Smooth muscle cell of the brain vasculature (primary cell): ENCODE measurements around the gene MAGEH1.
"Not testable (repeated sequence)": the region's sequence is repeated elsewhere in the genome, so short reads cannot be mapped to it uniquely, and the experiment has no call there.

Experiments used
- DNase-seq: peaks from one replicate; pipeline ENCODE4 v3.0.0-alpha.2; 2012; ENCODE audit warnings: low read depth, low spot score

The MAGEH1 gene, protein sequence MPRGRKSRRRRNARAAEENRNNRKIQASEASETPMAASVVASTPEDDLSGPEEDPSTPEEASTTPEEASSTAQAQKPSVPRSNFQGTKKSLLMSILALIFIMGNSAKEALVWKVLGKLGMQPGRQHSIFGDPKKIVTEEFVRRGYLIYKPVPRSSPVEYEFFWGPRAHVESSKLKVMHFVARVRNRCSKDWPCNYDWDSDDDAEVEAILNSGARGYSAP

DNA sequence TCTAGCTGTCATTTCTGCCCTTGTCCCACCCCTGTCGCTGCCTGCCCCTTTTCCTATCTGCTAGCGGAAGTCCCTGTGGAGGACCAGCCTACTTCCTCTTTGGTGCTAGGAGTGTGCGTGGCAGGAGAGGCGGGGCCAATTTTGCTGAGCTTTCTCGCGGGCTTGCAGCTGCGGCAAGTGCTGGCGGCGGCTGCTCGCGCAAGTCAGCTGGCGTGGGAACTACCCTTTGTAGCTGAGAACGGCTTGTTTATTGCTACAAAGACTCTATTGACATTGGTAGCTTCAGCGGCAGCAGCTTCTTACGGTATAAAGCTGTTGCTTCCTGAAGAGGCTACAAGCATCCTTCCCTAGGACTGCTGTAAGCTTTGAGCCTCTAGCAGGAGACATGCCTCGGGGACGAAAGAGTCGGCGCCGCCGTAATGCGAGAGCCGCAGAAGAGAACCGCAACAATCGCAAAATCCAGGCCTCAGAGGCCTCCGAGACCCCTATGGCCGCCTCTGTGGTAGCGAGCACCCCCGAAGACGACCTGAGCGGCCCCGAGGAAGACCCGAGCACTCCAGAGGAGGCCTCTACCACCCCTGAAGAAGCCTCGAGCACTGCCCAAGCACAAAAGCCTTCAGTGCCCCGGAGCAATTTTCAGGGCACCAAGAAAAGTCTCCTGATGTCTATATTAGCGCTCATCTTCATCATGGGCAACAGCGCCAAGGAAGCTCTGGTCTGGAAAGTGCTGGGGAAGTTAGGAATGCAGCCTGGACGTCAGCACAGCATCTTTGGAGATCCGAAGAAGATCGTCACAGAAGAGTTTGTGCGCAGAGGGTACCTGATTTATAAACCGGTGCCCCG, at the start of gene MAGEH1:
Gene MAGEH1 (plus strand): TSS at position 138 of the 843 bp plus-strand sequence. CDS start 248 bp downstream, at position 386.
- peak; percentile 37 for DNase-seq

DNA sequence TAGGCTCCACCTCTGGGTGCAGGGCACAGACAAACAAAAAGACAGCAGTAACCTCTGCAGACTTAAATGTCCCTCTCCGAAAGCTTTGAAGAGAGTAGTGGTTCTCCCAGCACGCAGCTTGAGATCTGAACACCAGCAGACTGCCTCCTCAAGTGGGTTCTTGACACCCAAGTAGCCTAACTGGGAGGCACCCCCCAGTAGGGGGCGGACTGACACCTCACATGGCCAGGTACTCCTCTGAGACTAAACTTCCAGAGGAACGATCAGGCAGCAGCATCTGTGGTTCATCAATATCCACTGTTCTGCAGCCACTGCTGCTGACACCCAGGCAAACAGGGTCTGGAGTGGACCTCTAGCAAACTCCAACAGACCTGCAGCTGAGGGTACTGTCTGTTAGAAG, 24.8 kb upstream of the MAGEH1 start:
- not testable (repeated sequence) for DNase-seq

DNA sequence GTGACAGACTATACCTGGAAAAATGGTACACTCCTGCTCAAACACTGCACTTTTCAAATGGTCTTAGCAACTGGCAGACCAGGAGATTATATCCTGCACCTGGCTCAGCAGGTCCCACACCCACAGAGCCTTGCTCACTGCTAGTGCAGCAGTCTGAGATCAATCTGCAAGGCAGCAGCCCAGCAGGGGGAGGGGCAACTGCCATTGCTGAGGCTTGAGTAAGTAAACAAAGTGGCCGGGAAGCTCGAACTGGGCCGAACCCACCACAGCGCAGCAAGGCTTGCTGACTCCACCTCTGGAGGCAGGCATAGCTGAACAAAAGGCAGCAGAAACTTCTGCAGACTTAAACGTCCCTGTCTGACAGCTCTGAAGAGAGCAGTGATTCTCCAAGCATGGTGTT, 8.5 kb upstream of the MAGEH1 start:
- not testable (repeated sequence) for DNase-seq

DNA sequence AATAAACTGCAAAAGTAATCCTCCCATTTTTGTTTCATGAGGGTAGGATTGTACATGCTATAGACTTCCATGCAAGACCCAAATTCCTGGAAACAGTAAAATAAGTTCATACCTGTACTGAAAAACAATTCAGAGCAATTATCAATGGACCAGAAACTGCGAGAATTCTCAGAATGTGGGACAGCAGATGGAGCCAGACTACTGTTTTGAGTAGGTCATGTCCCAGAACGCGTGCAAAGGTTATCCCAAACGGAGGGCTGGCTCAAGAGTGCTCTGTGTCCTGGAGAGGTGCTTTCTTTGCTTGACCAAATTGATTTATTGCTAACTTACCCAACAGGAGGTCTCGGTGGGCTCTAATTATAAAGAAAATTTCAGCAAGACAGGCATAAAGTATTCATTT, 1.7 kb upstream of the MAGEH1 start:
- no peak for DNase-seq

DNA sequence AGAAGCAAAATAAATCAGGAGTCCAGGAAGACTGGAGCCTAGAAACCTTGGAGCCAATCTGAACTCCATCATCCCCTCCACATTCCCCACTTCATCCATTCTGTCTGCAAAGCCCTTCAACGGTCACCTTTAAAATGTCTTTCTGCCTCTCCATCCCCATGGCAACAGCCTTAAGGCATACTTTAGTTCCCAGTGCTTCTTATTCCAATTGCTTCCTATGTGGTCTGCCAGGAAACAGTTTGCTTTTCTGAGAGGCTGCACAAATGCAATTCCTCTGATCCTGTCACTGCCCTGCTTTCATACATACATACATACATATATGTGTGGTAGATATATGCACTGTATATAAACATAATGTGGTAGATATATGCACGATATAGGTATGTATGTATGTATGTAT, 786 bp upstream of the MAGEH1 start:
- no peak for DNase-seq

DNA sequence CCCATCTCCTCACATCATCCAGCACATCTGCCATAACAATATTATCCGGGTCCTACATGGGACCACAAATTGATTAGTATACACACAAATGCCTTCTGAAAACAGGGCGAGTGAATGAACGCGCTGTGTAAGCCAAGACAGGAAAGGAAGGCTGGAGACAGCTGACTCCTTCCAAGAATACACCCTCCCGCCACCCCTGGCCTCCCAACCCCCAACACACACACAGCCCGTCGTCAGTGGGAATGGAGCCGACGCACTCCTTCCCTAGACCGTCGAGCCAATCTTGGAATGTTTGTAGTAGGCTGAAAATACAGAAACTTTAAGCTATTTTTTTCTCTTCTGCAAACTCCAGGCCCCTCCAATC, 319 bp upstream of the MAGEH1 start:
- peak; percentile 0 for DNase-seq

DNA sequence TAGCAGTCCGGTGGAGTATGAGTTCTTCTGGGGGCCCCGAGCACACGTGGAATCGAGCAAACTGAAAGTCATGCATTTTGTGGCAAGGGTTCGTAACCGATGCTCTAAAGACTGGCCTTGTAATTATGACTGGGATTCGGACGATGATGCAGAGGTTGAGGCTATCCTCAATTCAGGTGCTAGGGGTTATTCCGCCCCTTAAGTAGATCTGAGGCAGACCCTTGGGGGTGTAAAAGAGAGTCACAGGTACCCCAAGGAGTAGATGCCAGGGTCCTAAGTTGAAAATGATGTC, 852 bp downstream of the MAGEH1 start:
- no peak for DNase-seq

DNA sequence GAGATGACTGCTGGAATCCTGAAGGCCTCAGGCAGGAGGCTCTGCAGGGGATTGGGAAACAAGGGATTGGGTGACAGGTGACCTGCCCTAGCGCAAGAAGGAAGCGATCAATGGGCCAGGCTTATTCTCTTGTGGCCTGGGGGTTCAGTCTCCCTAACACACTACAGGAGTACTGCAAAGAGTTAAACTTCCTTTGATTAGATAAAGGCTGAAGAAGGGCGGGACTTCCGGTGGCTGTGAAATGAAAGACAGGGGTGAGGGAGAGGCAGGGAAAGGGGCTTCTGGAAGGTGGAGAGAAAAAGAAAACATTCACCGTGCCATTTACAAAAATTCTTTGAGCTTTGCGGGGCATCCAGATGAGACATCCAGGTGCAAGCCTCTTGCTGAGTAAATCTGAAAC, 3.8 kb downstream of the MAGEH1 start:
- not testable (repeated sequence) for DNase-seq

DNA sequence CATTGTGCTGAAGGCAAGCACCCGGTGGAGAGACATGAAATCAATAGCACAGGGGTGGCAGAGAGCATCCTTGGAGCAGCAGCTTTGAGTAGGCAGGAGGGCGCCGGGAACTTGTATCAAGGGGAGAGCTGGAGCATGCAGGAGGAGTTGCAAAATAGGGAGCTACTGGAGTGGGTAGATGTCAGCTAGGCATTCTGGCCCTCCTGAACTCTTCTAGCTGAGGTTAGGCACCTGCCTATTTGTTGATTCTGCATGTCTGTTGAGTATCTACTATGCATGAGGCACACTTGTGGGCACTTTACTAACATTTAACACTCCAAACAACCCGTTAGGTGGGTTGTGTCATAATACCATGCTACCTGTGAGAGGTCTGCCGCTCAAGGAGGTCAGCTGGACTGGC, 7.5 kb downstream of the MAGEH1 start:
- DNase-seq = not testable (repeated sequence)

DNA sequence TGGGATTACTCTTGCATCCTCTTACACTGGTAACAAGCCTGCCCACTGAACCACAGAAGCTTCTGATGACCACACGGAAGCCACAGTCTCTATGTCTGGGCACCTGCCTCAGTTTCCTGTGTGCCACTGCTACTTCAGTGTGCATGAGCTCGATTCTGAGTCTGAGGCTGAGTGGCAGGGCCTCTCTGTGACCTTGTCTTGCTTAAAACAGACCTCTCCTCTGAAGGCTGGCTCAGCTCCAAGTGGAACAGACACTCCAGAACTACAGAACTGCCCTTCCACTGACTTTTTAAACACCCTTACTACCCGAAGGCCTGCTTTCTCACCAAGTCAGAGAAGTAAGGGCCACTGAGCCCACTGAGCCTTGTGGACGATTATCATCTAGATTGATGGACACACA, 8.0 kb downstream of the MAGEH1 start:
- not testable (repeated sequence) for DNase-seq

DNA sequence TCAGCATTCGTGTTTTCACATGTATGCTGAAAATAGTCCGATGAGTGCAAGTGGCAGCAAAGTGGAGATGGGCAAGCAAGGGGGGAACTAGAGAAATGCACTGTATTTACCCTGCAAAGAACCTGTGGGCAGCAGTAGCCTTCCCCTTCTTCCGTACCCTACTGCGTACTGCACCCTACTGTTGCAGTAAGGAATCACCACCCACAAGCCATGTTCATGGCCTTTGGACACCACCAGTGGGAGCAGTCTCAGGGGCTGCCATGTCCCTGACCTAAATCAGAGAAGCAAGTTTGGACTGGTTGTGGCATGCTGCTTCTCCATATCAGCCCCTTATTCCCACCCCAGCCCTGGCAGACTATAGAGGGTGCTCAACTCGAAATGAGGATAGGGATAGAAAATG, 12.1 kb downstream of the MAGEH1 start:
- not testable (repeated sequence) for DNase-seq

DNA sequence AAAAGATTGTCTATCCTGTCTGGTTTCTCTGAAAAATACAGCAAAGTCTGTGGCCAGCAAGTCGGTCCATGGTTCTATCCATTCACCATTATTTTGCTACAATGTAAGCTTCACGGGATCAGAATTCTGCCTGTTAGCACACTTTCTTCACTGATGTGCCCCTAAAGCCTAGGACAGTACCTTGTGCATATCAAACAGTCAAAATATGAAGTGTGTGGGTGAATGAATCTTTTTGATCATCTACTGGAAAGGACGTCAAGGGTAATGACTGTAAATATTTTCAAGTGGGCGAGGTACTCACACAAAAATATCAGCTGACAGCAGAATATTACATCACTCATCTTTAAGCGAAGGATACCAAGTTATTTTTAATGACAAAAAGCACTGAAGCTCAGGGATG, 13.2 kb downstream of the MAGEH1 start:
- DNase-seq = not testable (repeated sequence)

DNA sequence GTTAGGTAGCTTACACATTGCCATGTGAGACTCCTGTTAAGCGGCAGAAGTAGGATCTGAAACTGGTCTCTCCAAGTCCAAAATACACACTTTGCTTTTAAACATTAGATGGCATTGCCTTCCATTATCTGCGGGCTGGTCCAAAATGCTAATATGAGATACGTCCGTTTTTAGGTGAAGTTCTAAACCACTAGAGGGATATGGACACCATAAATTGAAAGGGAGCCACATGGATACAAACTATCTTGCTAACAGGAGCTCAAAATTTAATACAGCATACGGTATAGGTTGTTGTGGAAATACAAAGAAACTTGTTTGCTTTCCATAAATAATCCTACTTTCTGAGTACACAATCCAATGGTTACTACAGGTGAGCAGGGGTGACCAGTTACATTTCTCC, 13.9 kb downstream of the MAGEH1 start:
- DNase-seq = not testable (repeated sequence)

DNA sequence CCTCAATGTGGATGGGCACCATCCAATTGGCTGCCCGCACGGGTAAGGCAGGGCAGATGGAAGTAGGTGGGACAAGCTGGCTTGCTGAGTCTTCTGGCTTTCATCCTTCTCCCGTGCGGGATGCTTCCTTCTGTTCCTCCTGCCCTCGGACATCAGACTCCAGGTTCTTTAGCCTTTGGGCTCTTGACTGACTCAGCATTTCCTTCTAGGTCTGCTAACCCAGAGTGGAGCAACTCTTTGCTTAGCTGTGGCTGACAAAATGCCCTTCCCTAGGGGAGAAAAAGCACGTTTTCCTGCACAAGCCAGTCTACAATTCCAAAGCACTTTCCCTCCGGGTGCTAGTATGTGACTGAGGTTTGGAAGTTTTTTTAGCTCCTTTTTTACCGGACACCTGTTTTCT, 28.0 kb downstream of the MAGEH1 start:
- DNase-seq = not testable (repeated sequence)

DNA sequence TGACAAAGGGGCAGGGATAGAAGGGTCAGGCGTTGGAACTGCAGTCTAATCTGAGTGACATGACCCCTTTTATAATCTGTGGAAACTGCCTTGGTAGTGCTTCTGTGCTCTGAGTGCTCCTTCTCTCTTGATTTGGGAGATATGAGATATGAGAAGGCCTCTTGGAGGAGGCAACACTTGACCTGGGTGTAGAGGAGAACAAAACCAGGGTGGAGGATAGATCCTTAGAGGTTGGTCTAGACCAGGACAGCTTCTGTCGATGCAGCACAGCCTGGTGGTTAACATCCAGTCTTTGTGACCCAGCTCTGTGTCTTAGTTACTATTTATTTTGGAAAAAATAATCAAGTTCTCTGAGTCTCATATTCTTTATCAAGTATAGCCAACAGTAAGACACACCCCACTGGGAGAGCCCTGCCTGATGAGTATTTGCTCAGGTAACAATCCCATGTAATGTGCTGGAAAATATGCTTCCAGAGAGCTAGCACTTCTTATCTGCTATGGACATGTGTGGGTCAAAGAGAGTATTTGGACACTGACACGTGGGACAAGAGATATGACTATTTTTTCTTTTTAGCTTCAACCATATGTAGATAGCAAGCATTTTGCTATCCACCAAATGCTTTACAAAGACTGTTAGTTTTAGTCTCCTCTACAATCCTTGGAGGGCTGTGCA, 28.6 kb downstream of the MAGEH1 start:
- no peak for DNase-seq

DNA sequence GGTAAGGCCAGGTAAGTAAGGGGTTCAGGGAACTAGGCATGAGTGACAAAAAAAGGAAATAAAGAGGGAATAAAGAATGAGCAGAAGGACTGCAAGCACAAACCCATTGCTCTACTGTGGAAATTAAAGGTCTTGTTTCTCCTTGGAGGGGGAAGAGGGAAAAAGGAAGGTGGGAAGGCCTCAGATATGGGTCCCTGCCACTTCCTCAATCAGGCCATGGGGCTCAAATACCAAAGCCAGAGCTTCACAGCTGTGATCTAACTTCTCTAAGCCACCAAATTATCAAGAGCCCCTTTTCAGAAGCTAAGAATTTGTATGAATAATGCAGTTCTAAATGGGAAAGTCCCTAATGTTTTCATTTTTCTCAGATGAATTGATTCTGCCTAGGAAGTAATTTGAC, 33.0 kb downstream of the MAGEH1 start:
- no peak for DNase-seq

DNA sequence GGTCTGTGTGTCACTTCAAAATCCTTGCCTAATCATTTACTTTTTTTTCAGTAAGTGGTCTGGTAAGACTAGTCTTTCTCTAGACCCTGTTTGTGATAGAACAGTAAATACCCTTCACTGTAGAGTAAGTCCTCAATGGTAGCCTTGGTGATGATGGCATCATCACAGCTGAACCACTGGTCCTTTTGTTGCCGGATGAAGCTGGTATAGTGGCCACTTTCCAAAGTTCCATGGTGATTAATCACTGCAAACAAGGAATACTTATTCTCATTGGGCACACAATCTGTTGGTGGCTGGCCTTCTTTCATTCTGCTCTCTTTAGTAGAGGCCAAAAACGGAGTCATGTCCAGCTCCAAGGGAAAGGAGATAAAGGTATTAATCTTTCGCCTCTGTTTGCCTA, 34.8 kb downstream of the MAGEH1 start:
- DNase-seq = no peak

DNA sequence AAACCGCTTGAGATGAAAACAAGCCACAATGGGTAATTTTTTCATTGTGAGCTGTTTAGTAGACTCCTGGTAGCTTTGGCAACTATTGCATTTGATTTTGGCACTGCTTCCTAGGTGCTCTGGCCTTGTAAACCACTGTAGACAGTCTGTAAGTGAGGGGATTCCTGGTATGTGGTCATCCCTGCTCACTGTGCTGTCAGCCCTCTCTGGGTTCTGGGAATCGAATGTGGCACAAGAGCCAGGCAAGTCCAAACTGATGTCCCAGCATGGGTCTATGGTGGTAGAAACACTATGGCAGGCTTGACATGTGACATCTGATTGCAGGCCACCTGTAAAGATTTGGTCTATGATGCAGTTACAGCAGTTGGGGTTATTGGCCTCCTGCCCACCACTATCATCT, 35.2 kb downstream of the MAGEH1 start:
- no peak for DNase-seq

DNA sequence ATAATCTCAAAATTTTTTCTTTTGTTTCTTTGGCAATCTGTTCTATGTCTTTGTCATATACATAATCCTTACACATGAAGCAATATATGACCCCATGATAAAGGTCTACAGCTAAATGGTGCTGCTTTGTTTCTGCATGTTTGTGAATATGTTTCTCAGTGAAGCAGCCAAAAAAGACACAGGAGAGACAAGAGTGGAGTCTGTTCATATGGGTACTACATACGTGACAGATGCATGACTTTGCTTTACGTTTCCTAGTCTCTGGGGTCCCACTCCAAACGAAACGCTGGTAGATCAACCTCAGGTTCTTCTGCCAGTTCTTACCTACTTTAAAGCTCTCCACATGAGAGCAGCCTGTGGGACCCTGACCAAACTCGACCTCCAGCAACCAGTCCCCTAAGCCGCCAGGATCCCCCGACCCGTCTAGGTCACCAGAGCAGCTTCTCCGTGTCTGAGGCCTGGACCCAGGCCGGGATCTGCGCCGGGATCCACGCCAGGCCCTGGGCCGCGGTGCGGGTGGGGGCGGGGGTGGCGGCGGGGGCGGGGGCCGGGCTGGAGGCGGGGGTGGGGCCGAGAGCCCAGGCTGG, 36.2 kb downstream of the MAGEH1 start:
- DNase-seq = no peak

DNA sequence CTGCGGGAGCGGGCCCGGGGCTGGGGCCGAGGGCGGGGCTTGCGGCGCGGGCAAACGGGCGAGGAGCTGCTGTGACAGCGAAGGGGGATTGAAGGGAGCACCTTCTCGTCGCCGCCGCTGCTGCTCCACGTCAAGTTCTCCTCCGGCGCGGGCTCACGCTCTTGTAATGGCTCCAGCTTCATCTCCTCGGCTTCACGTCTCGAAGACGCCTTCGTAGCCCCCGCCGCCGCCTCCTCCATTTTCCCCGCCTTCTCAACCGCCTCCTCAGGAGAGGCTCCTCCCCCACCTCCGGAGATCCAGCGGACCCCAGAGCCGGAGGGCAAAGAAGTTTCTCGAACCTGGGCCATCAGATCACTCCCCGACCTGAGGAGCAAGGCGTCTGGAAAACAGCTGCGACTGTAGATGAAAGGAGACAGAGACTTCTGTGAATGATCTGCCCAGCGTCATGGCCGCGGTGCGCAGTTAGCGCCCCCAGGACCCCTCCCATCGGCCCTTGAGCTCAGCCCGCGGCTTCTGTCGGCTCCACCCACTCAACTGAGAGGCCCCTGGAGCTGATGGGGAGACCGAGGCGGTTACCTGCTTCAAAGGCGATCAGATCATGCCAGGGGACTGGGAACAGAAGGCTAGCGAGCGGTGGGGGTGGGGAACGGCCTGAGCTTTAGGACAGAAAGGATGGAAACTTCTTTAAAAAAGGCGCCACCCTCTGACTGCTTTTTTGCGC, 36.8 kb downstream of the MAGEH1 start:
- peak; percentile 17 for DNase-seq

DNA sequence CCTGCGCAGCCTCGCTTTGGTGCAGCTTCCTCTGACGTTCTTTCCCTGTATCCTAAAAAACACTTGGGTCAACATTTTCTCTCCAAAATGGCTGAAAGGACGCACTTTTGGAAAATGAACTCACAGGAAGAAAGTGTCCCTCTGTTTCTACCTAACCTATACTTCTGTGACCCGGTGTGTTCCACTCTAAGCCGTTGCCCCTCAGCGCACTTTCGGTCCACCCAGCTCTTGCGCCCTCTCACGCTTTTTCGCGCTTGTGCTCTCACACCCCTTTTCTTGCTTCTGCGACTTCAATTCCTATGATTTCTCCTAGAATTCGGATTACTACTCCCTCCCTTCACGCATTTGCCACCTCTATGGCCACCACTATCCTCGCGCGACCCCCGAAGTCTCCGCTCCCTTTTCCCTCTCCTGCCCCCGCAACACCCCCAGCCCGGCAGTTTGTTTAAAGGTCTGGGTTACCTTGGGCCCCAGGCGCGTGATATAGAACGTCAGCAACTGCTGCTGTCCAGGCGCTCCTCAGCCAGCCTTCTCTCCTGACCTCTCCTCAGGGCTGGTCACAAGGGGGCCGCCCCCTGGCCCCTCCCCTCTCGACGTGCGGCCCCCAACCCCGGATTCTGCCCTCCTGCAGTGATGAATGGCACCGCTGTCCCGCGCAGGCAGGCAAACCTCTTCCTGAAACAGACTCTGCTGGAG, 37.5 kb downstream of the MAGEH1 start, which contains the start of gene USP51:
Gene USP51 (minus strand): TSS at position 535 of the 696 bp plus-strand sequence. CDS start 909 bp downstream, outside the sequence.
- DNase-seq = peak; percentile 23
